Myocyte (in vitro differentiated cells): ENCODE data around the gene MAFG. TPM values are rescaled to one million over a fixed set of nuclear protein-coding genes. Genes with fewer than 3 reads are reported as not detected.

ENCODE experiments used
- DNase-seq: peaks from one replicate; pipeline ENCODE4 v3.0.0-alpha.2; 2012; ENCODE audit warnings: low read depth
- total RNA-seq: library from RNA; depleted of rRNA; stranded (reverse); fragments of >200 nt; gene quantifications from 2 replicates; pipeline ENCODE4 v1.2.3, GENCODE V29; 2014

MAFG gene
- total RNA-seq, 1 donor from 2014 or later, result 61.0 TPM

GRCh38 chr17:81899514-81900166, 27.9 kb downstream of the MAFG start:
- no peak for DNase-seq

GRCh38 chr17:81898885-81899284, 28.6 kb downstream of the MAFG start:
- DNase-seq, result no peak

GRCh38 chr17:81898029-81898866, 29.3 kb downstream of the MAFG start:
- DNase-seq, result peak; percentile 76

GRCh38 chr17:81895400-81895799, 32.1 kb downstream of the MAFG start:
- DNase-seq, result no peak

GRCh38 chr17:81891303-81891552, 36.3 kb downstream of the MAFG start:
- DNase-seq, result no peak

GRCh38 chr17:81890447-81891302, 36.9 kb downstream of the MAFG start:
- peak; percentile 24 for DNase-seq

GRCh38 chr17:81889602-81890001, 37.9 kb downstream of the MAFG start:
- no peak for DNase-seq

- DNase-seq, result no peak
Observed at GRCh38 chr17:81888988-81889595, 38.4 kb downstream of the MAFG start.

GRCh38 chr17:81888105-81888987, 39.2 kb downstream of the MAFG start:
- no peak for DNase-seq

GRCh38 chr17:81885869-81886548, 41.5 kb downstream of the MAFG start:
- peak; percentile 99 for DNase-seq

GRCh38 chr17:81885454-81885853, 42.1 kb downstream of the MAFG start:
- DNase-seq, result peak; percentile 95

- no peak for DNase-seq
Observed at GRCh38 chr17:81884968-81885367, 42.6 kb downstream of the MAFG start.

GRCh38 chr17:81884520-81884919, 43.0 kb downstream of the MAFG start:
- DNase-seq, result peak; percentile 96

- no peak for DNase-seq
Observed at GRCh38 chr17:81879121-81879520, 48.4 kb downstream of the MAFG start.

GRCh38 chr17:81878294-81878693, 49.2 kb downstream of the MAFG start:
- no peak for DNase-seq

- DNase-seq, result no peak
Observed at GRCh38 chr17:81877569-81877968, 50.0 kb downstream of the MAFG start.

- peak; percentile 92 for DNase-seq
Observed at GRCh38 chr17:81871387-81872230, 55.9 kb downstream of the MAFG start.

GRCh38 chr17:81870981-81871386, 56.6 kb downstream of the MAFG start, which contains the start of gene ARHGDIA:
Gene ARHGDIA, minus strand, starts transcription at chr17:81871337. Its CDS starts 1,407 bp downstream, at chr17:81869930.
- no peak for DNase-seq
